HL-60 (cell line): Measurements from ENCODE around the gene SLC13A1.

Source experiments
- POLR2AphosphoS5 ChIP-seq: IDR thresholded peaks from 2 replicates; pipeline ENCODE4 v1.6.1; 2012; ENCODE audit warnings: low read depth
- TF ChIP-seq, protein P1 (sequence below): IDR thresholded peaks from one replicate; pipeline ENCODE4 v1.5.1; 2011; ENCODE audit warnings: low read length, control low read depth, inconsistent platforms; ENCODE audit not compliant: insufficient read depth

- TF ChIP-seq, protein P1, sequence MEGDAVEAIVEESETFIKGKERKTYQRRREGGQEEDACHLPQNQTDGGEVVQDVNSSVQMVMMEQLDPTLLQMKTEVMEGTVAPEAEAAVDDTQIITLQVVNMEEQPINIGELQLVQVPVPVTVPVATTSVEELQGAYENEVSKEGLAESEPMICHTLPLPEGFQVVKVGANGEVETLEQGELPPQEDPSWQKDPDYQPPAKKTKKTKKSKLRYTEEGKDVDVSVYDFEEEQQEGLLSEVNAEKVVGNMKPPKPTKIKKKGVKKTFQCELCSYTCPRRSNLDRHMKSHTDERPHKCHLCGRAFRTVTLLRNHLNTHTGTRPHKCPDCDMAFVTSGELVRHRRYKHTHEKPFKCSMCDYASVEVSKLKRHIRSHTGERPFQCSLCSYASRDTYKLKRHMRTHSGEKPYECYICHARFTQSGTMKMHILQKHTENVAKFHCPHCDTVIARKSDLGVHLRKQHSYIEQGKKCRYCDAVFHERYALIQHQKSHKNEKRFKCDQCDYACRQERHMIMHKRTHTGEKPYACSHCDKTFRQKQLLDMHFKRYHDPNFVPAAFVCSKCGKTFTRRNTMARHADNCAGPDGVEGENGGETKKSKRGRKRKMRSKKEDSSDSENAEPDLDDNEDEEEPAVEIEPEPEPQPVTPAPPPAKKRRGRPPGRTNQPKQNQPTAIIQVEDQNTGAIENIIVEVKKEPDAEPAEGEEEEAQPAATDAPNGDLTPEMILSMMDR, result no peak
- TF ChIP-seq POLR2AphosphoS5, result no peak
Observed at GRCh38 chr7:123155571-123155970, 44.2 kb downstream of the SLC13A1 start.
